ENCODE measurements around the gene TRAPPC10.

The TRAPPC10 gene

GRCh38 chr21:44011579-44012473 lies at the start of gene TRAPPC10:
Gene TRAPPC10, plus strand, starts transcription at chr21:44012309. Its CDS starts 185 bp downstream, at chr21:44012494.
- peak; percentile 66 for DNase-seq (ENCODE audit: low read depth)

DNA sequence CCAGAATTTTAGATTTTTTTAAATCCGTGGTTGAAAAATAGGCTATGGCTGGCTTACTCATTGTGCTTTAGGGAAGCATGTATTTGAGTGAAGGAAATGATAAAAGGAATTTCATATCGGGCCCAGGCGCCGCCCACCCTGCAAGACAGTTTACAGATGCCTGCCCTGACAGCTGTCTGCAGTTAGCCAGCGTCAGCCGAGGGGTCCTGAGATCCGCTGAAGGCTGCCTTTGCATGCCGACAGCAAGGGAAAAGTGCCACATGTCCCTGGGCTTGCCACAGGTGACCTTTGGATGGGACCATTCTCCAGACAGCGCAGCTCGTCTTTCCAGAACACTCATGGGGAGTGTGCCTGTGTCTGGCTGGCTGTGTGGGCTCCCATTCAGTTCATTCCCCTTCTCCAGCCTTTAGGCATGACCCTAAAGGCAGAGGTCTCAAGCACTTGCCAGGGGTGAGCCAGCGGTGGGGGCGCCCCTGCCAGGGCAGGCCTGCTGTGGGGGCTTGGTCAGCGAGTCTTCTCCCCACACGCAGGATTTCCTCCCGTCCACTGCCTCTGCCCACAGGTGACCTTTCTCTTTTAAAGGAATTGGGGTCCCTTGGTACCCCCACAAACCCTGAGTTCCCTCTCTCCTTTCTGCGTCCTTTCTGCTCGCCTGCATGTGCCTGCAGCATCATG lies 46.1 kb upstream of the TRAPPC10 start:
- DNase-seq (ENCODE audit: low read depth) = no peak

DNA sequence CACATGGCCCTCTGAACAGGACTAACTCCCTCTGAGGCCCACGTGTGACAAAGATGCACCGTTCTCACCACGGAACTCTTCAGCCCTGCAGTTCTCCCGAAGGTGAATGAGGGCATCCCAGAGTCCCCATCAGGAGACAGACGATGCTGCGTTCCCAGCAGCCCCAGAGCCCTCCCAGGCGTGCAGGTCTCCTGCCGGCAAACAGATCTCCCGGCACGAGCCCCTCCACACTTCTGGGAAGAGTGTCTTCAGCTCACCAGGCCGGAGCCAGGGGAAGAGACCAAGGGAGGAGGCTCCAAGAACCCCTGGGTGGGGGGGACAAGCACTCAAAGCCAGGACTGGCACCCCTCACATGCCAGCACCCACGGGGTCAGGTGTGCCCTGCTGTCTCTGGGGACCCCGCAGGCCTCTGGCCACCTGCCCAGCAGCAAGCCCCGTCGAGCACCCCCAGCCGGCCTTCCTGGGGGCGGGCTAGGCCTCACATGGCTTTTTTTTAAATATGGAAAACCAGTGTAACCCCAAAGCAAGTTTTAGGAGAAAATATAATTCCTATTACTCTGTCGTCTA lies 45.1 kb upstream of the TRAPPC10 start:
- no peak for DNase-seq (ENCODE audit: low read depth)

- DNase-seq (ENCODE audit: low read depth) = no peak
Observed at GRCh38 chr21:43967981-43968380, 44.1 kb upstream of the TRAPPC10 start.

GRCh38 chr21:43968410-43969114 lies 43.5 kb upstream of the TRAPPC10 start:
- no peak for DNase-seq (ENCODE audit: low read depth)

GRCh38 chr21:43969115-43969444 lies 43.0 kb upstream of the TRAPPC10 start:
- DNase-seq (ENCODE audit: low read depth) = no peak

DNA sequence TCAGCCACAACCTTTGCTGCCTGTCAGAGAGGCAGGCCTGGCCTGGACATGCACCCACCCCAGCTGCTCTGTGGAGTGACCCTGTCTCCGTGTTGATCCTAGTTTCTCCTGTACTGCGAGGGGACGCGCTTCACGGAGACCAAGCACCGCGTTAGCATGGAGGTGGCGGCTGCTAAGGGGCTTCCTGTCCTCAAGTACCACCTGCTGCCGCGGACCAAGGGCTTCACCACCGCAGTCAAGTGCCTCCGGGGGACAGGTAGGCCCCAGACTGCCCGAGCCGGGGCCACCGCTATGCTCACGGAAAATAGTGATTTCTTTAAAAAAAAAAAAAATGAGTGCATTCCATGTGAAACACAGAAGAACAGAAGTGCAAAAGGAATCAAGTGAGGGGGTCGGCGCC lies 41.6 kb upstream of the TRAPPC10 start:
- DNase-seq (ENCODE audit: low read depth) = no peak

DNA sequence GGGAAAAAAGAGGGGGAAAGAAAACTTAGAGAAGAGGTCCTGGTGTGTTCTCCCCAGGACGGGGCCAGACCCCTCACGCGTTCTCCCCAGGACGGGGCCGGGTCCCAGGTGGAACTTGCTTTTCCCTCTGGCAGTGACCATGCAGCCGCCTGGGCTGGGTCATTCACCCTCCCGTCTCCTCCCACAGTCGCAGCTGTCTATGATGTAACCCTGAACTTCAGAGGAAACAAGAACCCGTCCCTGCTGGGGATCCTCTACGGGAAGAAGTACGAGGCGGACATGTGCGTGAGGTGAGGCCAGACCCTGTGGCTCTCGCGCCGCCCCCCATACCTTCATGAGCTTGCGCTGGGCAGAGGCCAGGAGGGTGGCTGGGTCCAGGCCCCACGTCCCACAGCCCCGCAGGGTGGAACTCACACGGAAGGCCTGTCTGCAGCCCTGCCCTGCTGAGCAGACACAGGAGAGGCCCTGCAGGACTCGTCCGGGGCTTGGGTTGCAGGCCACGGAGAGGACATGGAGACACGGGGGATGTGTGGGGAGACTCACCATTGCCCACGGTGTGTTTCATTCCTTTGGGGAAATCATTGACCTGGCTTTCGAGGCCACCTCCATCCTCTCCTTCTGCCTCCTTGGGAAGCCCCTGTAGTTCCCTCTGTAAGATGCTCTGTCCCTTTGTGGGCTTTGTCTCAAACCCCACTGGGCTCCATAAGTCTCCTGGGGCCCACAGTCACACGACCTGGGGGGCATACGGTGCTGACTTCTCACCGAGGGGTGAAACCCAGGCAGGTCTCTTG lies 40.7 kb upstream of the TRAPPC10 start:
- no peak for DNase-seq (ENCODE audit: low read depth)

- no peak for DNase-seq (ENCODE audit: low read depth)
Observed at GRCh38 chr21:43971992-43972255, 40.2 kb upstream of the TRAPPC10 start.

DNA sequence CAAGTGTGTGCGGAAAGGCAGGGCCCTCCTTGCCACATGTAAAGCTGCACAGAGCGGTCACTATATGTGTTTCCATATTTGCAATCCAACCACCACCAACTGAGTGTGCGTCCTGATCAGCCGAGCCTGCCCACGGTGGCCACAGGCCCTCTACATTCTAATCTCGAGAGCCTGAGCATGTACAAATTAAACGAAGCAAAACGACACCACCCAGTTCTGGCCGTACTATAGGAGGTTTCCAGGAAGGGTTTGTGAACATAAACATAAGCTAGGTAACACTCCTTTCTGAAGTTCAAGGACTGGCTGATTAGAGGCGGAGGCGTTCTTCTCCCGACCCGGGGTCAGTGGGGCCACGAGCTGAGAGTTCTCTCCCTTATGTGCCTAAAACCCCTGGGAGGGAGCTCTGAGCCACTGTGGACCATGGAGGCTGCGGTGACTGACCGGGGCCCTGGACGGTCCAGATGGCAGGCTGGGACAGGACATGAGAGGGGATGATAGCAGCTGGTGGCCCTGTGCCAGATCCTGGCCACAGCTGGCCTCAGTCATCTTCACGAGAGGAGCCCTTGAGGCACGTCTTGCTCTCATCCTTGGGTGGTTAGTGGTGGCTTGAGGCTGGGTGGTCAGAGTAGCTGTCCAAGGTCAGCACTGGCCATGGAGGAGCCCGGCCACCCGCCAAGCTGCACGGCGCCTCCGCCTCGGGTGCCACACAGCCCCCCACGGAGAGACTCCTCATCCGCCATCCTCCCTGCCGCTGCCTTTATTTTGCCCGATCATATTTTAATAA lies 39.1 kb upstream of the TRAPPC10 start:
- DNase-seq (ENCODE audit: low read depth) = no peak

GRCh38 chr21:43973634-43973955 lies 38.5 kb upstream of the TRAPPC10 start:
- no peak for DNase-seq (ENCODE audit: low read depth)

DNA sequence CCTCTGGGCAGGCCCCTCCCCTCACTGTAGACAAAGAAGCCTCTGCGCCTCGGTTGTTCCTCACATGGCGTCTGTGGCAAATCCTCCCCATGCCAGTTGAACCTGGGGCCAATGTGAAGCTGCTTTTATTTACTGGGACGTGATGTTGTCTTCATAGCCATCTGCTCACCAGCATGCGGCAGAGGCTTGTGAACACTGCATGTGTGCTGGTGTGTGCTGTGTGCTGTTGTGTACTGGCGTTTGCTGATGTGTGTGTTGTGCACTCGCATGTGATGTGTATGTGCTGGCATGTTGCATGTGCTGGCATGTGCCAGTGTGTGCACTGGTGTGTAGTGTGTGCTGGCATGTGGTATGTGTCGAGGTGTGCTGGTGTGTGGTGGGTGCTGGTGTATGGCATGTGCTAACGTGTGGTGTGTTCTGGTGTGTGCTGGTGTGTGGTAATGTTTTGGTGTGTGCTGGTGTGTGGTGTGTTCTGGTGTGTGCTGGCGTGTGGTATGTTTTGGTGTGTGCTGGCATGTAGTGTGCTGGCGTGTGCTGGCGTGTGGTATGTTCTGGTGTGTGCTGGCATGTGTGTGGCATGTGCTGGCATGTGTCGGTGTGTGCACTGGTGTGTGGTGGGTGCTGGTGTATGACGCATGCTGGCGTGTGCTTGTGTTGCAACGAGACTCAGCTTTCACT lies 37.2 kb upstream of the TRAPPC10 start:
- no peak for DNase-seq (ENCODE audit: low read depth)

- DNase-seq (ENCODE audit: low read depth) = peak; percentile 75
Observed at GRCh38 chr21:43975469-43976098, 36.5 kb upstream of the TRAPPC10 start.

- no peak for DNase-seq (ENCODE audit: low read depth)
Observed at GRCh38 chr21:43976661-43977060, 35.4 kb upstream of the TRAPPC10 start.

DNA sequence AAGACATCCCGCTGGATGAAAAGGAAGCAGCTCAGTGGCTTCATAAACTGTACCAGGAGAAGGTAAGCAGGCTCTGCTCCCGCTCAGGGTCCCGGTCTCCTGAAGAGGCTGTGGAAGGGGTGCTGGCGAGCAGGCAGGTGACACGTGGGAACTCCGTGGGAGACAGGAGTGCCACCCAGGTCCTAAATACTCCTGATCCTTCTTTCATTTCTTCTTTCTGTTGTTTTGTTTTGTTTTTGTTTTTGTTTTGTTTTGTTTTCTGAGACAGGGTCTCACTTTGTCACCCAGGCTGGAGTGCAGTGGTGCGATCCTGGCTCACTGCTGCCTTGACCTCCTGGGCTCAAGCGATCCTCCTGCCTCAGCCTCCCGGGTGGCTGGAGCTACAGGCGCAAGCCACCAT lies 34.0 kb upstream of the TRAPPC10 start:
- no peak for DNase-seq (ENCODE audit: low read depth)

DNA sequence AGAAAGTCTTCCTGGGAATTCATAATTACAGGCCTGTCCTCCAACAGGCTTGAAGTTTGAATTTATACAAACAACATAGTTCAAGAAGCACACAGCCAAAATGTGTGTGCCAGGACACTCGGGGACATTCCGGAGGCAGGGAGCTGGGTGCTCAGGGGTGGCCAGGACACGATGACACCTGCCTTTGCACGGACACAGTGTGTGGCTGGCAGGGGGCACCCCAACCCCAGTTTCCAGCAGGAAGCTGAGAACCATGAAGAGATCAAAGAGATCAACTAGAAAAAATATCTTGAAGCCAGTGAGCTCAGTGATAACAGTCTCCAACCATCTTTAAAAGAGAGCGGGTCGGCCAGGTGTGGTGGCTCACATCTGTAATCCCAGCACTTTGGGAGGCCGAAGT lies 32.5 kb upstream of the TRAPPC10 start:
- DNase-seq (ENCODE audit: low read depth) = no peak

- DNase-seq (ENCODE audit: low read depth) = no peak
Observed at GRCh38 chr21:43981151-43981870, 30.8 kb upstream of the TRAPPC10 start.

- DNase-seq (ENCODE audit: low read depth) = no peak
Observed at GRCh38 chr21:43981871-43982210, 30.3 kb upstream of the TRAPPC10 start.

DNA sequence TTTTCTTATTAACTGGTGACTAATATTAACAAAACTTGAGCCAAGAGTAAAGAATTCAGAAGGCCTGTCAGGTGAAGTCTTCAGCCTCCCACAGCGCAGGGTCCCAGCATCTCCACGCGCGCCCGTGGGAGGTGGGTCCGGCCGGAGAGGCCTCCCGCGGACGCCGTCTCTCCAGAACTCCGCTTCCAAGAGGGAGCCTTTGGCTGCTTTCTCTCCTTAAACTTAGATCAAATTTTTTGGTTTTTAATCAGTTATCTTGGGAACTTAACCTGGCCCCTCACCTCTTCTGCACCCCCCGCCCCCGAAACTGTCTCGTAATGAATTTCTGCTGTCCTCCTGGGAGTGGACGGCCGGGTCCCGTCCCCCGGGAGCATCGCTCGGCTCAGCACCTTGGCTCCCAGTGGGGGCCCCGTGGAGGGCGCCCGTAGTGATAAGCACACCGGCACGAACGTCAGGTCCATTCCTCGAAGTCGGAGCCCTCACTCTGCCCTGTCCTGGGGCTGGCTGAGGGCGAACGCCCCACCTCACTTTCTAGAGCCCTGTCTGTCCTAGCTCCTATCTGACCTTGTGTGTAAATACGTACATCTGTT lies 29.5 kb upstream of the TRAPPC10 start:
- DNase-seq (ENCODE audit: low read depth) = no peak
